GM12878 (cell line): ENCODE measurements around the gene TERB1. TPM values are rescaled to one million over a fixed set of nuclear protein-coding genes. Genes with fewer than 3 reads are reported as not detected.

Experiments used
- ATAC-seq: fragments of 200-7000 bp; cut with Tn5 transposase; 3 replicates; pipeline ENCODE4 v1.9.1; 2020; ENCODE audit warnings: mild to moderate bottlenecking, moderate library complexity
- BruUV-seq: library from RNA; stranded (reverse); fragments of 400-500 nt; replicated peaks from 2 replicates; lab custom pipeline; 2021; lab: Mats Ljungman, UMichigan
- CTCF ChIA-PET: fragments of 300-600 bp; sonication (Branson Sonifier 250); formaldehyde crosslinking; extraction: SDS; loops from one replicate; lab custom pipeline; 2021; ENCODE audit warnings: inconsistent platforms; lab: Yijun Ruan, JAX
- POLR2A ChIA-PET: fragments of 350-600 bp; formaldehyde crosslinking; extraction: SDS; loops from one replicate; lab custom pipeline; 2021; ENCODE audit warnings: inconsistent platforms; lab: Charles Lee
- RAD21 ChIA-PET: fragments of 300-600 bp; sonication (Branson Sonifier 250); formaldehyde crosslinking; loops from one replicate; lab custom pipeline; 2023; ENCODE audit warnings: antibody characterized with exemption; ENCODE audit not compliant: unreplicated experiment; lab: Charles Lee
- SMC1A ChIA-PET: fragments of 300-600 bp; sonication (Branson Sonifier 250); formaldehyde crosslinking; loops from one replicate; lab custom pipeline; 2023; ENCODE audit not compliant: unreplicated experiment, uncharacterized antibody; lab: Charles Lee
- DNase-seq: peaks from one replicate; pipeline ENCODE4 v3.0.0-alpha.2; 2011; ENCODE audit warnings: low read depth, low spot score
- FAIRE-seq: peaks from 3 replicates; lab custom pipeline; 2011; peaks lifted over from hg19 to GRCh38; lab: Jason Lieb, UNC
- H2AFZ ChIP-seq: 2 replicates; pipeline ENCODE4 v1.6.0; 2011; ENCODE audit warnings: low read depth, low read length, control low read depth; ENCODE audit not compliant: control insufficient read depth
- H3K27ac ChIP-seq: 2 replicates; pipeline ENCODE4 v1.5.1; 2011; ENCODE audit warnings: control low read depth; ENCODE audit not compliant: control insufficient read depth, insufficient read depth
- H3K27me3 ChIP-seq, 2 experiments: replicated peaks in 1 of 2; 2 replicates each; pipeline versions ENCODE4 v1.6.0 to v1.6.1; 2011; ENCODE audit warnings: low read length in 1 of 2; ENCODE audit not compliant: control insufficient read depth in 2 of 2, insufficient read depth in 2 of 2
- H3K36me3 ChIP-seq, 2 experiments: 2 replicates each; pipeline ENCODE4 v1.5.1; 2011; ENCODE audit warnings: low read length in 1 of 2; ENCODE audit not compliant: control insufficient read depth in 2 of 2, insufficient read depth in 2 of 2
- H3K4me1 ChIP-seq: 2 replicates; pipeline ENCODE4 v1.6.1; 2011; ENCODE audit warnings: mild to moderate bottlenecking, low read length, moderate library complexity, mixed read lengths; ENCODE audit not compliant: control insufficient read depth, insufficient read depth
- H3K4me2 ChIP-seq: 2 replicates; pipeline ENCODE4 v1.6.0; 2011; ENCODE audit warnings: control low read depth; ENCODE audit not compliant: control insufficient read depth, insufficient read depth
- H3K4me3 ChIP-seq: fragments of 200-600 bp; sonication (generic); 2 replicates; pipeline ENCODE4 v1.5.1; 2016
- H3K79me2 ChIP-seq: 2 replicates; pipeline ENCODE4 v1.6.0; 2011; ENCODE audit warnings: low read length; ENCODE audit not compliant: control insufficient read depth, insufficient read depth
- H3K9ac ChIP-seq: 2 replicates; pipeline ENCODE4 v1.8.0; 2011; ENCODE audit warnings: low read length, control low read depth, mixed read lengths; ENCODE audit not compliant: control insufficient read depth, insufficient read depth
- H3K9me3 ChIP-seq: replicated peaks from 3 replicates; pipeline ENCODE4 v1.5.1; 2011; ENCODE audit warnings: mild to moderate bottlenecking, low read length; ENCODE audit not compliant: control insufficient read depth, insufficient read depth
- H4K20me1 ChIP-seq: 2 replicates; pipeline ENCODE4 v1.6.0; 2011; ENCODE audit not compliant: control insufficient read depth, insufficient read depth
- BHLHE40 ChIP-seq, 2 experiments: fragments of 450-650 bp in 1 of 2; IDR thresholded peaks; 2 replicates each; pipeline ENCODE4 v1.6.1; 2011 to 2017; ENCODE audit warnings: low read depth in 2 of 2, borderline replicate concordance in 1 of 2, improper control_type of control experiment in 1 of 2, low read length in 1 of 2, mild to moderate bottlenecking in 1 of 2
- CHD2 ChIP-seq: IDR thresholded peaks from 2 replicates; pipeline ENCODE4 v1.6.1; 2011; ENCODE audit warnings: low read depth, low read length, improper control_type of control experiment, borderline replicate concordance
- ETV6 ChIP-seq, 2 experiments: fragments of 450-650 bp in 1 of 2; IDR thresholded peaks in 1 of 2; conservative IDR thresholded peaks in 1 of 2; 2 replicates each; pipeline ENCODE4 v1.6.1; 2014; ENCODE audit warnings: antibody characterized with exemption in 1 of 2, borderline replicate concordance in 1 of 2, low read depth in 1 of 2, mild to moderate bottlenecking in 1 of 2, moderate library complexity in 1 of 2
- KDM1A ChIP-seq: fragments of 200-600 bp; sonication (generic); IDR thresholded peaks from 2 replicates; pipeline ENCODE4 v1.6.1; 2016; ENCODE audit warnings: borderline replicate concordance
- LARP7 ChIP-seq: fragments of 450-650 bp; IDR thresholded peaks from 2 replicates; pipeline ENCODE4 v1.6.1; 2017; ENCODE audit warnings: mild to moderate bottlenecking
- RCOR1 ChIP-seq: conservative IDR thresholded peaks from 2 replicates; pipeline ENCODE4 v1.6.1; 2012; ENCODE audit warnings: low read depth, low read length, improper control_type of control experiment
- SRF ChIP-seq, 2 experiments: IDR thresholded peaks; 2 replicates each; pipeline ENCODE4 v1.6.1; 2011; ENCODE audit warnings: low read depth in 2 of 2, low read length in 2 of 2, mild to moderate bottlenecking in 1 of 2, moderate library complexity in 1 of 2
- STAT1 ChIP-seq: fragments of 450-650 bp; conservative IDR thresholded peaks from 2 replicates; pipeline ENCODE4 v1.6.1; 2014; ENCODE audit warnings: antibody characterized with exemption, mild to moderate bottlenecking
- YY1 ChIP-seq: IDR thresholded peaks from 2 replicates; pipeline ENCODE4 v1.6.1; 2011; ENCODE audit warnings: low read depth, mild to moderate bottlenecking, low read length
- ZNF207 ChIP-seq: fragments of 450-650 bp; IDR thresholded peaks from 2 replicates; pipeline ENCODE4 v1.6.1; 2014; ENCODE audit warnings: antibody characterized with exemption, mild to moderate bottlenecking, borderline replicate concordance
- ZNF384 ChIP-seq: IDR thresholded peaks from 2 replicates; pipeline ENCODE4 v1.6.1; 2012; ENCODE audit warnings: low read depth, mild to moderate bottlenecking, low read length, improper control_type of control experiment, borderline replicate concordance
- ZZZ3 ChIP-seq: IDR thresholded peaks from 2 replicates; pipeline ENCODE4 v1.6.1; 2011; ENCODE audit warnings: low read depth; ENCODE audit not compliant: control insufficient read depth, insufficient read length
- WGBS: methylation state at CpG from one replicate; pipeline ENCODE4 v1.1.6; 2016; ENCODE audit warnings: low lambda C conversion rate; ENCODE audit not compliant: insufficient replicate concordance, insufficient coverage; ENCODE audit errors: missing lambda C conversion rate; 5-methylcytosine and 5-hydroxymethylcytosine counted together
- in situ Hi-C: fragments of 300-500 bp; cut with MboI; formaldehyde crosslinking; loops from 9 replicates; pipeline ENCODE4 v1.14.3; 2018; ENCODE audit warnings: mixed read lengths
- intact Hi-C: fragments of 100-400 bp; cut with micrococcal nuclease; formaldehyde crosslinking; loops from one replicate; pipeline ENCODE4 v1.14.2; 2022; ENCODE audit not compliant: unreplicated experiment
- polyA plus RNA-seq, 11 experiments: library from polyadenylated mRNA; depleted of rRNA in 4 of 11; unstranded in 6 of 11; stranded (reverse) in 5 of 11; fragments of >200 nt; fragmentation: Nextera tagmentation in 4 of 11; fragmentation: Illumina TruSeq in 1 of 11; extraction: Ambion mirVana in 4 of 11; extraction: Trizol in 1 of 11; gene quantifications; 1 replicate in 1 of 11; 2 replicates in 10 of 11; pipeline versions ENCODE4 v1.2.1 to v1.2.3, GENCODE V29; 2011 to 2016; ENCODE audit warnings: inconsistent platforms in 2 of 11, missing spikeins in 2 of 11, low read depth in 1 of 11
- total RNA-seq, 4 experiments: library from RNA; depleted of rRNA in 3 of 4; stranded (reverse); fragments of >200 nt in 3 of 4; fragmentation: Illumina TruSeq in 1 of 4; extraction: Trizol in 1 of 4; gene quantifications; 2 replicates each; pipeline versions ENCODE4 v1.2.1 to v1.2.3, GENCODE V29; 2013 to 2021
- TF ChIP-seq, protein P1 (sequence below): fragments of 450-650 bp; conservative IDR thresholded peaks from 2 replicates; pipeline ENCODE4 v1.6.1; 2017; ENCODE audit warnings: mild to moderate bottlenecking, moderate library complexity
- TF ChIP-seq, protein P2 (sequence below): IDR thresholded peaks from 2 replicates; pipeline ENCODE4 v1.6.1; 2011; ENCODE audit warnings: borderline replicate concordance, low read depth, mild to moderate bottlenecking, moderate library complexity, mixed read lengths, low read length; ENCODE audit not compliant: insufficient read depth; ENCODE audit errors: extremely low read length
- TF ChIP-seq, protein P3 (sequence below): fragments of 450-650 bp; IDR thresholded peaks from 2 replicates; pipeline ENCODE4 v1.6.1; 2016; ENCODE audit warnings: mild to moderate bottlenecking, moderate library complexity, borderline replicate concordance

The TERB1 gene
- total and polyA plus RNA-seq, 10 of the 15 experiments (the other 5 are each of a cell fraction or from before 2014, with no cell fraction given): 0.03 to 0.10 (median 0.06) TPM; not detected in 7

DNA sequence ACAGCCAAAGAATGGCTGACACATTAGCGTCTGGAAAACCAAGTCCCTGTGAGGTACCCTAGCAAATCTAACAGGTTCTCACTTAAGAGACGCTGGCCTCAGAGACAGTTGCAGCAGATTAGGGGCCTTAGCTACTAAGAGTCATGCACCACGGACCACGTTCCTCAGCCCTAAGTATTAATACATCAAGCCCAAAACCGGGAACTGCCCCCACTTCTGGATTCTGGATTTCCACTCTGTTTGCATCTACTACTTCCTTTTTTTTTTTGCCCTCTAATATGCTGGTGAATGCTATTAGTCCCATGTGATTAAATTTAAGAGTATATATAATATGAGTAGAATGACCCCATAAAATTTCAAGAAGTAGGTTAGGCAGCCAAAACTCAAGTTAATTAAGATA is 775 bp upstream of the TERB1 start:
- 82% methylated on average over 5 of the region's 5 CpGs for WGBS
- Histone ChIP-seq H3K4me1 (no peaks in the 10 kb centered on the region), H4K20me1 (no peaks in the 10 kb centered on the region), H3K9ac (no peak overlapping the region), H2AFZ (no peak overlapping the region), H3K9me3 (no peaks in the 10 kb centered on the region), H3K4me3 (no peak overlapping the region), H3K36me3 (peaks cover 3 to 8% of the 10 kb centered on the region in 2 experiments; a peak in 3 of 4 replicates), H3K79me2 (no peaks in the 10 kb centered on the region), H3K4me2 (no peak overlapping the region), H3K27me3 (no peaks in the 10 kb centered on the region), H3K27ac (no peak overlapping the region)
- POLR2A ChIA-PET: no interaction called here
- DNase-seq (no peak), ATAC-seq (no peak), FAIRE-seq (no peak)
- in situ Hi-C loops: no loop called here
- intact Hi-C loops: no loop called here
- CTCF ChIA-PET: interaction anchor here (0.9 kb wide), 1 partner anchor 28 kb away, joined by 5 read pairs; the partner anchor contains the start of gene NAE1
- RAD21 ChIA-PET: no interaction called here
- SMC1A ChIA-PET: interaction anchor here (1.8 kb wide), 1 partner anchor 66 kb away, joined by 6 read pairs; no protein-coding TSS in a partner anchor
- no TSS peak for BruUV-seq
- TF ChIP-seq ZNF207 (no peak), CHD2 (no peak), YY1 (no peak), LARP7 (no peak), STAT1 (no peak), BHLHE40 (IDR thresholded peaks at IDR 0.05; ENCODE audit: borderline replicate concordance in 1 of 2, low read depth in 2 of 2, low read length in 1 of 2) (no peak), KDM1A (no peak), ZNF384 (no peak), ZZZ3 (no peak), SRF (IDR thresholded peaks at IDR 0.05; ENCODE audit: low read depth in 2 of 2, low read length in 2 of 2) (no peak), RCOR1 (no peak), ETV6 (conservative IDR thresholded peaks at IDR 0.05 in 1 of 2, IDR thresholded peaks at IDR 0.05 in 1 of 2; ENCODE audit: borderline replicate concordance in 1 of 2, low read depth in 1 of 2) (no peak)
- TF ChIP-seq, protein P1, sequence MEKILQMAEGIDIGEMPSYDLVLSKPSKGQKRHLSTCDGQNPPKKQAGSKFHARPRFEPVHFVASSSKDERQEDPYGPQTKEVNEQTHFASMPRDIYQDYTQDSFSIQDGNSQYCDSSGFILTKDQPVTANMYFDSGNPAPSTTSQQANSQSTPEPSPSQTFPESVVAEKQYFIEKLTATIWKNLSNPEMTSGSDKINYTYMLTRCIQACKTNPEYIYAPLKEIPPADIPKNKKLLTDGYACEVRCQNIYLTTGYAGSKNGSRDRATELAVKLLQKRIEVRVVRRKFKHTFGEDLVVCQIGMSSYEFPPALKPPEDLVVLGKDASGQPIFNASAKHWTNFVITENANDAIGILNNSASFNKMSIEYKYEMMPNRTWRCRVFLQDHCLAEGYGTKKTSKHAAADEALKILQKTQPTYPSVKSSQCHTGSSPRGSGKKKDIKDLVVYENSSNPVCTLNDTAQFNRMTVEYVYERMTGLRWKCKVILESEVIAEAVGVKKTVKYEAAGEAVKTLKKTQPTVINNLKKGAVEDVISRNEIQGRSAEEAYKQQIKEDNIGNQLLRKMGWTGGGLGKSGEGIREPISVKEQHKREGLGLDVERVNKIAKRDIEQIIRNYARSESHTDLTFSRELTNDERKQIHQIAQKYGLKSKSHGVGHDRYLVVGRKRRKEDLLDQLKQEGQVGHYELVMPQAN: no peak
- TF ChIP-seq, protein P2, sequence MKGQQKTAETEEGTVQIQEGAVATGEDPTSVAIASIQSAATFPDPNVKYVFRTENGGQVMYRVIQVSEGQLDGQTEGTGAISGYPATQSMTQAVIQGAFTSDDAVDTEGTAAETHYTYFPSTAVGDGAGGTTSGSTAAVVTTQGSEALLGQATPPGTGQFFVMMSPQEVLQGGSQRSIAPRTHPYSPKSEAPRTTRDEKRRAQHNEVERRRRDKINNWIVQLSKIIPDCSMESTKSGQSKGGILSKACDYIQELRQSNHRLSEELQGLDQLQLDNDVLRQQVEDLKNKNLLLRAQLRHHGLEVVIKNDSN: no peak
- TF ChIP-seq, protein P3, sequence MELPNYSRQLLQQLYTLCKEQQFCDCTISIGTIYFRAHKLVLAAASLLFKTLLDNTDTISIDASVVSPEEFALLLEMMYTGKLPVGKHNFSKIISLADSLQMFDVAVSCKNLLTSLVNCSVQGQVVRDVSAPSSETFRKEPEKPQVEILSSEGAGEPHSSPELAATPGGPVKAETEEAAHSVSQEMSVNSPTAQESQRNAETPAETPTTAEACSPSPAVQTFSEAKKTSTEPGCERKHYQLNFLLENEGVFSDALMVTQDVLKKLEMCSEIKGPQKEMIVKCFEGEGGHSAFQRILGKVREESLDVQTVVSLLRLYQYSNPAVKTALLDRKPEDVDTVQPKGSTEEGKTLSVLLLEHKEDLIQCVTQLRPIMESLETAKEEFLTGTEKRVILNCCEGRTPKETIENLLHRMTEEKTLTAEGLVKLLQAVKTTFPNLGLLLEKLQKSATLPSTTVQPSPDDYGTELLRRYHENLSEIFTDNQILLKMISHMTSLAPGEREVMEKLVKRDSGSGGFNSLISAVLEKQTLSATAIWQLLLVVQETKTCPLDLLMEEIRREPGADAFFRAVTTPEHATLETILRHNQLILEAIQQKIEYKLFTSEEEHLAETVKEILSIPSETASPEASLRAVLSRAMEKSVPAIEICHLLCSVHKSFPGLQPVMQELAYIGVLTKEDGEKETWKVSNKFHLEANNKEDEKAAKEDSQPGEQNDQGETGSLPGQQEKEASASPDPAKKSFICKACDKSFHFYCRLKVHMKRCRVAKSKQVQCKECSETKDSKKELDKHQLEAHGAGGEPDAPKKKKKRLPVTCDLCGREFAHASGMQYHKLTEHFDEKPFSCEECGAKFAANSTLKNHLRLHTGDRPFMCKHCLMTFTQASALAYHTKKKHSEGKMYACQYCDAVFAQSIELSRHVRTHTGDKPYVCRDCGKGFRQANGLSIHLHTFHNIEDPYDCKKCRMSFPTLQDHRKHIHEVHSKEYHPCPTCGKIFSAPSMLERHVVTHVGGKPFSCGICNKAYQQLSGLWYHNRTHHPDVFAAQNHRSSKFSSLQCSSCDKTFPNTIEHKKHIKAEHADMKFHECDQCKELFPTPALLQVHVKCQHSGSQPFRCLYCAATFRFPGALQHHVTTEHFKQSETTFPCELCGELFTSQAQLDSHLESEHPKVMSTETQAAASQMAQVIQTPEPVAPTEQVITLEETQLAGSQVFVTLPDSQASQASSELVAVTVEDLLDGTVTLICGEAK: no peak
